GM19438 (cell line): ENCODE measurements around the gene PLD4.
"Not testable (repeated sequence)": the region's sequence is repeated elsewhere in the genome, so short reads cannot be mapped to it uniquely, and the experiment has no call there.

Source experiments
- ATAC-seq: cut with Tn5 transposase; IDR thresholded peaks from one replicate; pipeline ENCODE4 v1.9.1; 2021; ENCODE audit warnings: low read depth; ENCODE audit not compliant: unreplicated experiment

Gene PLD4, protein sequence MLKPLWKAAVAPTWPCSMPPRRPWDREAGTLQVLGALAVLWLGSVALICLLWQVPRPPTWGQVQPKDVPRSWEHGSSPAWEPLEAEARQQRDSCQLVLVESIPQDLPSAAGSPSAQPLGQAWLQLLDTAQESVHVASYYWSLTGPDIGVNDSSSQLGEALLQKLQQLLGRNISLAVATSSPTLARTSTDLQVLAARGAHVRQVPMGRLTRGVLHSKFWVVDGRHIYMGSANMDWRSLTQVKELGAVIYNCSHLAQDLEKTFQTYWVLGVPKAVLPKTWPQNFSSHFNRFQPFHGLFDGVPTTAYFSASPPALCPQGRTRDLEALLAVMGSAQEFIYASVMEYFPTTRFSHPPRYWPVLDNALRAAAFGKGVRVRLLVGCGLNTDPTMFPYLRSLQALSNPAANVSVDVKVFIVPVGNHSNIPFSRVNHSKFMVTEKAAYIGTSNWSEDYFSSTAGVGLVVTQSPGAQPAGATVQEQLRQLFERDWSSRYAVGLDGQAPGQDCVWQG

GRCh38 chr14:104924421-104925213, at the start of gene PLD4:
PLD4 (plus strand) TSS chr14:104924879; CDS start chr14:104927141, 2,262 bp downstream.
- no peak for ATAC-seq

DNA sequence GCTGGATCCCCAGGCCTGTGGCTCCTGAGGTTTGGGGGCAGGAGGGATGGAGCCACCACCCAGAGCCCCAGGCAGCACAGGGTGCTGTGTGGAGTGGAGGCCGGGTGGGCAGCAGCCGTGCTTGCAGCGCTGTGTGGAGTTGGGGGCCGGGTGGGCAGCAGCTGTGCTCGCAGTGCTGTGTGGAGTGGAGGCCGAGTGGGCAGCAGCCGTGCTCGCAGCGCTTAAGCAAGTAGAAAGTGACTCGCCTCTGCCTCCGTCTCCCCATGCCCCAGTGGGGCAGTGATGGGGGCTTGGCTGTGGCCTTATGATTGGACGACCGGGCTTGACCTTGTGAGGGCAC, 49.3 kb upstream of the PLD4 start:
- ATAC-seq = no peak

GRCh38 chr14:104875811-104876210, 48.9 kb upstream of the PLD4 start:
- ATAC-seq = no peak

DNA sequence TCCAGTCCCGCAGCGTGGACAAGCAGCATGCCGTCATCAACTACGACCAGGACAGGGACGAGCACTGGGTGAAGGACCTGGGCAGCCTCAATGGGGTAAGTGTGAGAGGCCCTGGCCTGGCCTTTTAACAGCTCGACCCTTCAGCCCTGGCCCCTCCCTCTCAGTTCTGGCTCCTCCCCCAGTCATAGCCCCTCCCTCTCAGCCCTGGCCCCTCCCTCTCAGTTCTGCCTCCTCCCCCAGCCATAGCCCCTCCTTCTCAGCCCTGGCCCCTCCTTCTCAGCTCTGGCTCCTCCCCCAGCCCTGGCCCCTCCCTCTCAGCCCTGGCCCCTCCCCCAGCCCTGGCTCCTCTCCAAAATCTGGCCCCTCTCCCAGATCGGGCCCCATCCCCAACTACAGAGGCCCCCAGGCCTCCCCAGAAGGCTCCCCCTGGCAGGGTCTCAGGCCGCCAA, 48.4 kb upstream of the PLD4 start:
- ATAC-seq = no peak

GRCh38 chr14:104877066-104877805, 47.4 kb upstream of the PLD4 start:
- no peak for ATAC-seq

- no peak for ATAC-seq
Measured at GRCh38 chr14:104877806-104878550, 46.7 kb upstream of the PLD4 start.

- ATAC-seq = no peak
Measured at GRCh38 chr14:104878582-104878981, 46.1 kb upstream of the PLD4 start.

DNA sequence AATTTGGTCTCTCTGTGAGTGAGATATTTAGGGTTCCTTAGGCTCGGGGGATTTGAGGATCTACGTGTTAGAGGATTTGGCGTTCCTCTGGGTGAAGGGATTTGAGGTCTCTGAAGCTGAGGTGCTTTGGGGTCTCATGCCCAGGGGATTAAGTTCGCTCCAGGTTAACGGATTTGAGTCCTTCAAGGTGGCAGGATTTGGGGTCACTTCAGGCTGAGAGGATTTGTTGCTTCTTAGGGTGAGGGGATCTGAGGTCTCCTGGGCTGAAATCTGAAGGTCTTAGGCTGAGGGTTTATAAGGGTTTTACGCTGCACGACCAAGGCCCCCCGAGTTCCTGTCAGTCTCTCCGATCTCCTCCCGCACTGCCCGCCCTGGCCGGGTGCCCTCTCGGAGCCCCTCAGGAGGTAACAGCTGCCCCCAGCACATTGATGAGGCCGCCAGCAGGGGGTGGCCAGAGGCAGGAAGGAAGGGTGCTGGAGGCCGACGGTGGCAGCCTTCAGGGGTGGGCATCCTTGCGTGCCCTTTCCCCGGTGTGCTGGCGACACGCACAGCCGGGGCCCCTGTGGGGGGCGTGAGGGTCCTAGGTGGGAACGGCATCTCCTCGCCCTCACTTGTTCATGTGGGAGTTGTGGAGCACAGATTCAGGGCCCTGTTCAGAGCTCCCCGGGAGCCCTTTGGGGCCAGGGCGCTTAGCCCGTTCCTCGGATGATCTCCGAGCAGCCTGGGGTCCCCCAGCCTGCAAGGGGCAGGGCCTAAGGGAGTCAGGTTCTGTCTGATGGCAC, 45.3 kb upstream of the PLD4 start:
- ATAC-seq = no peak

GRCh38 chr14:104879983-104880565, 44.6 kb upstream of the PLD4 start:
- no peak for ATAC-seq

DNA sequence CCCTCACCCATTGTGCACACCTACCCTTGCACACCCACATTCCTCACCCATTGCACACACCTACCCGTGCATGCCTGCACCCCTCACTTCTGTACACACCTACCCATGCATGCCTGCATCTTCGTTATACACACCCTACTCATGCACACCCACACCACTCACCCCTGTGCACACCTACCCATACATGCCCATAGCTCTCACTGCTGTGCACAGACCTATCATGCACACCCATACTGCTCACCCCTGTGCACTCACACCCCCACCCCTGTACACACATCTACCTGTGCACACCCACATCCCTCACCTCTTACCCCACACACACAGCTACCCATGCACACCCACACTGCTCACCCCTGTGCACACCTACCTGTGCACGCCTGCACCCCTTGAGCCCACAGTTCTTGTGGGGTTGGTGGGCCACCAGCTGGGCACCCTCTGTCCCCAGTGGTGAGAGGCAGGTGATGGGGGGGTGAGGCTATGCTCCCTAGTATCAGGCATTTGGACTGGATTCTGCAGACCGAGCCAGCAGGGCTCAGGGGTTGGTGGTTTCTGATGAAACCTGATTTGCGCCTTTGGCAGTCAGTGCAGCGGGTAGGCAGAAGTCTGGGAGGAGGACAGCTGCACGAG, 44.0 kb upstream of the PLD4 start:
- ATAC-seq = no peak

DNA sequence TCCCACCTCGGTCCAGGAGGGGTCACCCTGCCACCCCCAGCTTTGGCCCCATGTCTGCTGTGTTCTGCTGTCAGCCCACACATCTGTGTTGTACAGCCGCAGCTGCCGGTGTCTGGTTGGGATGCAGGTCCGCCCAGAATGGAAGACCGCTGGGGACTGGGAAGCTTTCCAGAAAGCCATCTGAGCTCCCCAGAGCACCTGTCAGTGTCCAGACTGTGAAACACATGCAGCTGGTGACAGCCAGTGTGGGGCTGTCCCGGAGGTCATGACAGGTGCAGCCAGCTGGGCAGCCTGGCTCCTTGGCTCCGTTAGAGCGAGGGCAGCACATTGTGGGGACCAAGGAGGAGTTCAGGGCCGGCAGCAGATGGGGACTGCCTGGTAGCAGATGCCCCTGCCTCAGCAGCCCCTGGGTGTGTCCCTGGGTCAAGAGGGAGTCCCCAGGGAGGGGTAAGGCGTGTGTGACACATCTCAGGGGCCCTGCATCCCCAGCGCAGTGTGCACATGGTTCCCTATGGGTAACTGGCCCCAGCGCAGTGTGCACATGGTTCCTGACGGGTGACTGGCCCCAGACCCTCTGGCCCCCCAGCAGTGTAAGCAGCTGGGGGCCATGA, 43.2 kb upstream of the PLD4 start:
- ATAC-seq = no peak

GRCh38 chr14:104882325-104882973, 42.2 kb upstream of the PLD4 start:
- ATAC-seq = no peak

DNA sequence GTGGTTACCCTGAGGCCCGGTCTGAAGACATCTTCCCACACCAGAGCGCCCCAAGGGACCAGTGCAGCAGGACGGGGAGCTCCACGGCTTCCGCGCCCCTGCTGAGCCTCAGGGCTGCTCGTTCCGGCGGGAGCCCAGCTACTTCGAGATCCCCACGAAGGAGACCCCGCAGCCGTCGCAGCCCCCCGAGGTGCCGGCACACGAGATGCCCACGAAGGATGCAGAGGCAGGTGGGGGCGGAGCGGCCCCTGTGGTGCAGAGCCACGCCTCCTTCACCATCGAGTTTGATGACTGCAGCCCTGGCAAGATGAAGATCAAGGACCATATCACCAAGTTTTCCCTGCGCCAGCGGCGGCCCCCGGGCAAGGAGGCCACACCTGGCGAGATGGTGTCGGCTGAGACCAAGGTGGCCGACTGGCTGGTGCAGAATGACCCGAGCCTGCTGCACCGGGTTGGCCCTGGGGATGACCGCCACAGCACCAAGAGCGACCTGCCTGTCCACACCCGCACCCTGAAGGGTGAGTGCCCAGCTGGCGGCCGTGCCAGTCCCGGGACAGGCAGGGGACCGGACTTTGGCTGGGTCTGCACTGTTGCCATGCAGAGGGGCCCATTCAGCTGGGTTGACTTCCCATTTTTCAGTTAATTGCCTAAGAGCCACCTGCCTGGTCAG, 41.6 kb upstream of the PLD4 start:
- no peak for ATAC-seq

GRCh38 chr14:104883681-104884361, 40.9 kb upstream of the PLD4 start:
- no peak for ATAC-seq

- not testable (repeated sequence) for ATAC-seq
Measured at GRCh38 chr14:104884381-104884780, 40.3 kb upstream of the PLD4 start.
